Smooth muscle cell (in vitro differentiated cells): Measurements from ENCODE around the gene SLC25A51. TPM values are rescaled to one million over a fixed set of nuclear protein-coding genes. Genes with fewer than 3 reads are reported as not detected.

Source experiments
- DNase-seq: peaks from one replicate; lab custom pipeline; 2025; ENCODE audit not compliant: unreplicated experiment; lab: John Stamatoyannopoulos, UW
- H2AFZ ChIP-seq: fragments of 200-600 bp; sonication (generic); 2 replicates; pipeline ENCODE4 v1.6.0; 2016; ENCODE audit warnings: antibody characterized with exemption, low read depth, mild to moderate bottlenecking
- H3F3A ChIP-seq: fragments of 200-600 bp; sonication (generic); 2 replicates; pipeline ENCODE4 v1.6.0; 2017; ENCODE audit warnings: antibody characterized with exemption, low read depth
- H3K27ac ChIP-seq: fragments of 200-600 bp; sonication (generic); 2 replicates; pipeline ENCODE4 v1.5.1; 2016; ENCODE audit warnings: low read depth, mild to moderate bottlenecking
- H3K27me3 ChIP-seq: fragments of 200-600 bp; sonication (generic); 2 replicates; pipeline ENCODE4 v1.6.1; 2016; ENCODE audit warnings: low read depth, mild to moderate bottlenecking
- H3K36me3 ChIP-seq: fragments of 200-600 bp; sonication (generic); 2 replicates; pipeline ENCODE4 v1.5.1; 2016; ENCODE audit warnings: low read depth
- H3K4me1 ChIP-seq: fragments of 200-600 bp; sonication (generic); 2 replicates; pipeline ENCODE4 v1.5.1; 2016; ENCODE audit warnings: low read depth
- H3K4me2 ChIP-seq: fragments of 200-600 bp; sonication (generic); 2 replicates; pipeline ENCODE4 v1.6.0; 2016; ENCODE audit warnings: mild to moderate bottlenecking
- H3K4me3 ChIP-seq: fragments of 200-600 bp; sonication (generic); 2 replicates; pipeline ENCODE4 v1.5.1; 2016; ENCODE audit warnings: mild to moderate bottlenecking
- H3K79me2 ChIP-seq: fragments of 200-600 bp; sonication (generic); 2 replicates; pipeline ENCODE4 v1.6.0; 2016; ENCODE audit warnings: low read depth, mild to moderate bottlenecking
- H3K9ac ChIP-seq: fragments of 200-600 bp; sonication (generic); 2 replicates; pipeline ENCODE4 v1.6.0; 2016; ENCODE audit warnings: low read depth
- H3K9me3 ChIP-seq: fragments of 200-600 bp; sonication (generic); replicated peaks from 2 replicates; pipeline ENCODE4 v1.5.1; 2016; ENCODE audit warnings: low read depth
- H4K20me1 ChIP-seq: fragments of 200-600 bp; sonication (generic); 2 replicates; pipeline ENCODE4 v1.6.0; 2016; ENCODE audit warnings: low read depth
- CTCF ChIP-seq: fragments of 200-600 bp; sonication (generic); IDR thresholded peaks from 2 replicates; pipeline ENCODE4 v1.5.1; 2017; ENCODE audit warnings: borderline replicate concordance, mild to moderate bottlenecking, antibody characterized with exemption; ENCODE audit not compliant: insufficient read depth, poor library complexity, severe bottlenecking
- WGBS: methylation state at CpG from one replicate; pipeline ENCODE4 v1.1.7; 2016; ENCODE audit warnings: low lambda C conversion rate; 5-methylcytosine and 5-hydroxymethylcytosine counted together
- polyA plus RNA-seq: library from polyadenylated mRNA; unstranded; fragments of >200 nt; fragmentation: Nextera tagmentation; extraction: Ambion mirVana; gene quantifications from 2 replicates; pipeline ENCODE4 v1.2.1, GENCODE V29; 2016
- total RNA-seq: library from RNA; depleted of rRNA; stranded (reverse); fragments of >200 nt; gene quantifications from 2 replicates; pipeline ENCODE4 v1.2.3, GENCODE V29; 2014

Gene SLC25A51
- total and polyA plus RNA-seq, 2 experiments from 2014 or later, result 6.5 to 32.0 TPM

GRCh38 chr9:37951671-37952449 is 47.9 kb upstream of the SLC25A51 start:
- no peaks in the 10 kb centered on the region for H3K27me3 ChIP-seq
- WGBS, result 78% methylated on average over 12 of the region's 12 CpGs
- H2AFZ ChIP-seq, result no peak overlapping the region
- H3K36me3 ChIP-seq, result no peaks in the 10 kb centered on the region
- H3K79me2 ChIP-seq, result peaks cover 2% of the 10 kb centered on the region
- no peak overlapping the region for H3K4me3 ChIP-seq
- H3K4me2 ChIP-seq, result no peak overlapping the region
- no peak for DNase-seq
- no peaks in the 10 kb centered on the region for H3K9me3 ChIP-seq
- H3K4me1 ChIP-seq, result peaks cover 5% of the 10 kb centered on the region
- H3K27ac ChIP-seq, result peak overlapping the region; percentile 95
- H4K20me1 ChIP-seq, result no peaks in the 10 kb centered on the region
- peak overlapping the region; percentile 39 for H3K9ac ChIP-seq
- no peak for TF ChIP-seq CTCF
- H3F3A ChIP-seq, result peaks cover 12% of the 10 kb centered on the region

GRCh38 chr9:37950561-37950960 is 46.6 kb upstream of the SLC25A51 start:
- peaks cover 12% of the 10 kb centered on the region for H3F3A ChIP-seq
- H4K20me1 ChIP-seq, result no peaks in the 10 kb centered on the region
- no peaks in the 10 kb centered on the region for H3K27me3 ChIP-seq
- no peak overlapping the region for H3K9ac ChIP-seq
- no peaks in the 10 kb centered on the region for H3K36me3 ChIP-seq
- WGBS, result 98% methylated on average over 12 of the region's 12 CpGs
- H3K79me2 ChIP-seq, result no peaks in the 10 kb centered on the region
- peaks cover 5% of the 10 kb centered on the region for H3K4me1 ChIP-seq
- no peak overlapping the region for H3K4me2 ChIP-seq
- H2AFZ ChIP-seq, result no peak overlapping the region
- no peak for DNase-seq
- TF ChIP-seq CTCF, result no peak
- H3K4me3 ChIP-seq, result no peak overlapping the region
- peak overlapping the region; percentile 95 for H3K27ac ChIP-seq
- H3K9me3 ChIP-seq, result no peaks in the 10 kb centered on the region

- Histone ChIP-seq H3K9ac (no peak overlapping the region), H3K4me2 (no peak overlapping the region), H3K79me2 (no peaks in the 10 kb centered on the region), H3K4me1 (peaks cover 12% of the 10 kb centered on the region), H4K20me1 (no peaks in the 10 kb centered on the region), H3K36me3 (no peaks in the 10 kb centered on the region), H3F3A (peaks cover 15% of the 10 kb centered on the region), H3K27ac (peak overlapping the region; percentile 30), H3K4me3 (no peak overlapping the region), H2AFZ (no peak overlapping the region), H3K27me3 (no peaks in the 10 kb centered on the region), H3K9me3 (no peaks in the 10 kb centered on the region)
- TF ChIP-seq CTCF, result no peak
- DNase-seq, result no peak
- 55% methylated on average over 8 of the region's 8 CpGs for WGBS
Measured at GRCh38 chr9:37949576-37949975, 45.6 kb upstream of the SLC25A51 start.

GRCh38 chr9:37948417-37948980 is 44.6 kb upstream of the SLC25A51 start:
- H3K27me3 ChIP-seq, result no peaks in the 10 kb centered on the region
- H3K36me3 ChIP-seq, result no peaks in the 10 kb centered on the region
- H3F3A ChIP-seq, result peaks cover 17% of the 10 kb centered on the region
- no peak for DNase-seq
- no peak overlapping the region for H3K9ac ChIP-seq
- TF ChIP-seq CTCF, result no peak
- no peaks in the 10 kb centered on the region for H4K20me1 ChIP-seq
- no peak overlapping the region for H2AFZ ChIP-seq
- peak overlapping the region; percentile 17 for H3K27ac ChIP-seq
- no peak overlapping the region for H3K4me3 ChIP-seq
- H3K4me2 ChIP-seq, result no peak overlapping the region
- WGBS, result 88% methylated on average over 20 of the region's 20 CpGs
- H3K9me3 ChIP-seq, result no peaks in the 10 kb centered on the region
- H3K79me2 ChIP-seq, result no peaks in the 10 kb centered on the region
- H3K4me1 ChIP-seq, result peaks cover 17% of the 10 kb centered on the region
